K562 (cell line): ENCODE measurements around the gene TMIGD1. TPM values are rescaled to one million over a fixed set of nuclear protein-coding genes. Genes with fewer than 3 reads are reported as not detected.

ENCODE experiments used
- ATAC-seq: fragments of 200-7000 bp; cut with Tn5 transposase; 3 replicates; pipeline ENCODE4 v1.9.1; 2020; ENCODE audit warnings: moderate library complexity
- BruUV-seq: library from RNA; stranded (reverse); fragments of 400-500 nt; replicated peaks from 2 replicates; lab custom pipeline; 2021; lab: Mats Ljungman, UMichigan
- CTCF ChIA-PET: fragments of 300-600 bp; formaldehyde crosslinking; extraction: SDS; loops from one replicate; lab custom pipeline; 2021; ENCODE audit warnings: low intra/inter-chr PET ratio; lab: Yijun Ruan, JAX
- POLR2A ChIA-PET: fragments of 300-600, 350-650 bp; sonication (Branson Sonifier 250); formaldehyde crosslinking; extraction: SDS; loops from one replicate; lab custom pipeline; 2021; ENCODE audit warnings: antibody characterized with exemption, inconsistent platforms; lab: Yijun Ruan, JAX
- DNase-seq, 4 experiments: peaks; one replicate each; pipeline versions ENCODE4 v3.0.0 to v3.0.0-alpha.2; 2011 to 2018; ENCODE audit warnings: low spot score in 3 of 4, mixed read lengths in 3 of 4; ENCODE audit errors: extremely low read depth in 1 of 4
- FAIRE-seq: peaks from 2 replicates; lab custom pipeline; 2011; peaks lifted over from hg19 to GRCh38; lab: Jason Lieb, UNC
- H2AFZ ChIP-seq: 2 replicates; pipeline ENCODE4 v1.6.0; 2011; ENCODE audit warnings: low read depth, low read length, control low read depth, inconsistent platforms
- H3K27ac ChIP-seq: fragments of 200-600 bp; 3 replicates; pipeline ENCODE4 v1.8.0; 2011; ENCODE audit warnings: low read depth, mild to moderate bottlenecking, control low read depth, inconsistent platforms, low read length, moderate library complexity, mixed read lengths; ENCODE audit errors: extremely low read depth
- H3K27me3 ChIP-seq, 2 experiments: fragments of 300-600 bp in 1 of 2; 2 replicates in 1 of 2; 3 replicates in 1 of 2; pipeline versions ENCODE4 v1.6.0 to v1.8.0; 2011; ENCODE audit warnings: inconsistent platforms in 2 of 2, low read length in 2 of 2, mild to moderate bottlenecking in 1 of 2, mixed read lengths in 1 of 2, moderate library complexity in 1 of 2; ENCODE audit not compliant: control insufficient read depth in 2 of 2, insufficient read depth in 2 of 2
- H3K36me3 ChIP-seq: fragments of 300-600 bp; 3 replicates; pipeline ENCODE4 v1.8.0; 2011; ENCODE audit warnings: mild to moderate bottlenecking, low read length, inconsistent platforms; ENCODE audit not compliant: control insufficient read depth, insufficient read depth
- H3K4me1 ChIP-seq, 2 experiments: fragments of 200-600 bp in 1 of 2; replicated peaks in 1 of 2; 2 replicates in 1 of 2; 3 replicates in 1 of 2; pipeline versions ENCODE4 v1.5.1 to v1.8.0; 2011; ENCODE audit warnings: inconsistent platforms in 2 of 2, low read length in 2 of 2, mild to moderate bottlenecking in 1 of 2, mixed read lengths in 1 of 2, moderate library complexity in 1 of 2; ENCODE audit not compliant: control insufficient read depth in 2 of 2, insufficient read depth in 2 of 2
- H3K4me2 ChIP-seq: 2 replicates; pipeline ENCODE4 v1.6.1; 2011; ENCODE audit warnings: low read length, control low read depth, inconsistent platforms, mixed read lengths; ENCODE audit not compliant: insufficient read depth
- H3K4me3 ChIP-seq: fragments of 200-600 bp; sonication (generic), shearing (Covaris generic); 2 replicates; pipeline ENCODE4 v1.5.1; 2016; ENCODE audit warnings: control low read depth, inconsistent platforms
- H3K79me2 ChIP-seq: fragments of 200-600 bp; 3 replicates; pipeline ENCODE4 v1.8.0; 2011; ENCODE audit warnings: low read length, inconsistent platforms; ENCODE audit not compliant: control insufficient read depth, insufficient read depth
- H3K9ac ChIP-seq, 2 experiments: 2 replicates each; pipeline versions ENCODE4 v1.6.0 to v1.6.1; 2011; ENCODE audit warnings: low read depth in 2 of 2, low read length in 2 of 2, control low read depth in 1 of 2, inconsistent platforms in 1 of 2, mild to moderate bottlenecking in 1 of 2, mixed read lengths in 1 of 2; ENCODE audit not compliant: insufficient read depth in 1 of 2
- H3K9me1 ChIP-seq: one replicate; pipeline ENCODE4 v1.6.0; 2011; ENCODE audit warnings: inconsistent platforms, mild to moderate bottlenecking, low read length, moderate library complexity; ENCODE audit not compliant: control insufficient read depth, insufficient read depth
- H3K9me3 ChIP-seq: replicated peaks from 2 replicates; pipeline ENCODE4 v1.5.1; 2011; ENCODE audit warnings: low read depth, low read length, inconsistent platforms; ENCODE audit not compliant: control insufficient read depth, insufficient read depth
- H4K20me1 ChIP-seq: replicated peaks from 2 replicates; pipeline ENCODE4 v1.6.1; 2011; ENCODE audit warnings: low read length, inconsistent platforms, mixed read lengths; ENCODE audit not compliant: control insufficient read depth, insufficient read depth
- SNIP1 ChIP-seq: fragments of 450-650 bp; IDR thresholded peaks from 2 replicates; pipeline ENCODE4 v1.7.1; 2017; ENCODE audit warnings: low read depth, mild to moderate bottlenecking
- SRF ChIP-seq, 2 experiments: fragments of 250-450, 450-650 bp in 1 of 2; sonication (Bioruptor Pico) in 1 of 2; sonication (generic) in 1 of 2; formaldehyde crosslinking; IDR thresholded peaks; 2 replicates each; pipeline versions ENCODE4 v1.5.0 to v1.5.1; 2020 to 2022; ENCODE audit warnings: mild to moderate bottlenecking in 1 of 2, missing genetic modification reagents in 1 of 2
- TCF3 ChIP-seq: sonication (generic); formaldehyde crosslinking; IDR thresholded peaks from 2 replicates; pipeline ENCODE4 v1.4.0; 2020; ENCODE audit warnings: mild to moderate bottlenecking, missing genetic modification reagents
- TRIM25 ChIP-seq: fragments of 450-650 bp; IDR thresholded peaks from 2 replicates; pipeline ENCODE4 v1.7.0; 2016; ENCODE audit warnings: borderline replicate concordance
- WGBS: fragments of 100-300 bp; shearing (Covaris generic); methylation state at CpG from one replicate; pipeline ENCODE4 v1.1.6; 2016; ENCODE audit warnings: low coverage, mixed read lengths; ENCODE audit not compliant: insufficient coverage; ENCODE audit errors: missing lambda C conversion rate; 5-methylcytosine and 5-hydroxymethylcytosine counted together
- in situ Hi-C: fragments of 300-500 bp; cut with MboI; formaldehyde crosslinking; loops from 4 replicates; pipeline ENCODE4 v1.15.0; 2018; ENCODE audit warnings: inconsistent platforms, mixed read lengths
- intact Hi-C: fragments of 100-400 bp; cut with micrococcal nuclease; formaldehyde crosslinking; loops from 2 replicates; pipeline ENCODE4 v1.14.2; 2022
- polyA plus RNA-seq, 8 experiments: library from polyadenylated mRNA; depleted of rRNA in 4 of 8; stranded (reverse) in 5 of 8; unstranded in 3 of 8; fragments of >200 nt; fragmentation: Nextera tagmentation in 2 of 8; fragmentation: Illumina TruSeq in 1 of 8; extraction: Ambion mirVana in 2 of 8; extraction: Trizol in 1 of 8; gene quantifications; 2 replicates each; pipeline versions ENCODE4 v1.2.1 to v1.2.3, GENCODE V29; 2011 to 2014; ENCODE audit warnings: inconsistent platforms in 1 of 8, missing spikeins in 1 of 8
- total RNA-seq, 7 experiments: library from RNA; depleted of rRNA in 6 of 7; stranded (reverse); fragments of >200 nt in 6 of 7; fragmentation: Illumina TruSeq in 2 of 7; extraction: Trizol in 2 of 7; gene quantifications; 2 replicates each; pipeline versions ENCODE4 v1.2.1 to v1.2.3, GENCODE V29; 2011 to 2021; ENCODE audit warnings: low replicate concordance in 1 of 7
- TF ChIP-seq, protein P1 (sequence below), 2 experiments: fragments of 450-650 bp in 1 of 2; IDR thresholded peaks; 2 replicates each; pipeline ENCODE4 v1.6.1; 2011 to 2017; ENCODE audit warnings: low read depth in 2 of 2, antibody characterized with exemption in 1 of 2, borderline replicate concordance in 1 of 2, low read length in 1 of 2, mild to moderate bottlenecking in 1 of 2, mixed read lengths in 1 of 2; ENCODE audit not compliant: control insufficient read depth in 1 of 2
- TF ChIP-seq, protein P2 (sequence below): fragments of 450-650 bp; IDR thresholded peaks from 2 replicates; pipeline ENCODE4 v1.6.1; 2018; ENCODE audit warnings: mild to moderate bottlenecking, low read depth; ENCODE audit not compliant: partially characterized antibody
- TF ChIP-seq, protein P3 (sequence below): fragments of 450-650 bp; IDR thresholded peaks from 2 replicates; pipeline ENCODE4 v1.6.1; 2017; ENCODE audit warnings: antibody characterized with exemption, mild to moderate bottlenecking

Gene TMIGD1
- total and polyA plus RNA-seq, 9 of the 15 experiments (the other 6 are each of a cell fraction or from before 2014, with no cell fraction given): not detected

DNA sequence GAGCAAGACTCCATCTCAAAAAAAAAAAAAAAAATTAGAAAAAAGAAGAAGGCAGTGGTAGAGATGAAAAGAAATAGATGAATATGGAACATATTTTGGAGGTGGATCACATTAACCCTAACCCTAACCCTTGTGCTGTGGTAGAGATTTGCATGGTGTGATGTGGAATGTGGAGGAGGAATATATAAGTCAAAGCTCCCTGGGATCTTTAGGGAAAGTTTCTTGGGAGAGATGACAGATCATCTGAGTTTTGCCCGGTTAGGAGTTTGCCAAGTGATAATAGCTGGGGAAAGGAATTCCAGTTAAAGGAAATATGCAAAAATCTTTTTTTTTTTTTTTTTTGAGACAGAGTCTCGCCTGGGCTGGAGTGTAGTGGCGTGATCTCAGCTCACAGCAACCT lies 29.1 kb downstream of the TMIGD1 start:
- no peak overlapping the region for H3K4me2 ChIP-seq
- DNase-seq (no peak), FAIRE-seq (no peak), ATAC-seq (no peak)
- no peak overlapping the region for H3K9ac ChIP-seq
- BruUV-seq: no TSS peak
- ChIA-PET CTCF (no interaction called here), POLR2A (interaction anchor here (0.7 kb wide), 1 partner anchor 424 kb away, joined by 3 read pairs; no protein-coding TSS in a partner anchor)
- no peaks in the 10 kb centered on the region for H3K79me2 ChIP-seq
- no peak overlapping the region for H2AFZ ChIP-seq
- WGBS: 29% methylated on average over 1 of the region's 3 CpGs
- no peak overlapping the region for H3K27ac ChIP-seq
- no peaks in the 10 kb centered on the region for H3K4me1 ChIP-seq
- H3K36me3 ChIP-seq: no peaks in the 10 kb centered on the region
- no peak overlapping the region for H3K4me3 ChIP-seq
- no peaks in the 10 kb centered on the region for H3K9me3 ChIP-seq
- no peaks in the 10 kb centered on the region for H3K9me1 ChIP-seq
- in situ Hi-C loops (no loop called here), intact Hi-C loops (no loop called here)
- no peaks in the 10 kb centered on the region for H3K27me3 ChIP-seq
- H4K20me1 ChIP-seq: no peaks in the 10 kb centered on the region
- TF ChIP-seq, protein P1, sequence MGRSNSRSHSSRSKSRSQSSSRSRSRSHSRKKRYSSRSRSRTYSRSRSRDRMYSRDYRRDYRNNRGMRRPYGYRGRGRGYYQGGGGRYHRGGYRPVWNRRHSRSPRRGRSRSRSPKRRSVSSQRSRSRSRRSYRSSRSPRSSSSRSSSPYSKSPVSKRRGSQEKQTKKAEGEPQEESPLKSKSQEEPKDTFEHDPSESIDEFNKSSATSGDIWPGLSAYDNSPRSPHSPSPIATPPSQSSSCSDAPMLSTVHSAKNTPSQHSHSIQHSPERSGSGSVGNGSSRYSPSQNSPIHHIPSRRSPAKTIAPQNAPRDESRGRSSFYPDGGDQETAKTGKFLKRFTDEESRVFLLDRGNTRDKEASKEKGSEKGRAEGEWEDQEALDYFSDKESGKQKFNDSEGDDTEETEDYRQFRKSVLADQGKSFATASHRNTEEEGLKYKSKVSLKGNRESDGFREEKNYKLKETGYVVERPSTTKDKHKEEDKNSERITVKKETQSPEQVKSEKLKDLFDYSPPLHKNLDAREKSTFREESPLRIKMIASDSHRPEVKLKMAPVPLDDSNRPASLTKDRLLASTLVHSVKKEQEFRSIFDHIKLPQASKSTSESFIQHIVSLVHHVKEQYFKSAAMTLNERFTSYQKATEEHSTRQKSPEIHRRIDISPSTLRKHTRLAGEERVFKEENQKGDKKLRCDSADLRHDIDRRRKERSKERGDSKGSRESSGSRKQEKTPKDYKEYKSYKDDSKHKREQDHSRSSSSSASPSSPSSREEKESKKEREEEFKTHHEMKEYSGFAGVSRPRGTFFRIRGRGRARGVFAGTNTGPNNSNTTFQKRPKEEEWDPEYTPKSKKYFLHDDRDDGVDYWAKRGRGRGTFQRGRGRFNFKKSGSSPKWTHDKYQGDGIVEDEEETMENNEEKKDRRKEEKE (IDR thresholded peaks at IDR 0.05; ENCODE audit: borderline replicate concordance in 1 of 2, control insufficient read depth in 1 of 2, low read depth in 2 of 2, low read length in 1 of 2): no peak
- TF ChIP-seq, protein P2, sequence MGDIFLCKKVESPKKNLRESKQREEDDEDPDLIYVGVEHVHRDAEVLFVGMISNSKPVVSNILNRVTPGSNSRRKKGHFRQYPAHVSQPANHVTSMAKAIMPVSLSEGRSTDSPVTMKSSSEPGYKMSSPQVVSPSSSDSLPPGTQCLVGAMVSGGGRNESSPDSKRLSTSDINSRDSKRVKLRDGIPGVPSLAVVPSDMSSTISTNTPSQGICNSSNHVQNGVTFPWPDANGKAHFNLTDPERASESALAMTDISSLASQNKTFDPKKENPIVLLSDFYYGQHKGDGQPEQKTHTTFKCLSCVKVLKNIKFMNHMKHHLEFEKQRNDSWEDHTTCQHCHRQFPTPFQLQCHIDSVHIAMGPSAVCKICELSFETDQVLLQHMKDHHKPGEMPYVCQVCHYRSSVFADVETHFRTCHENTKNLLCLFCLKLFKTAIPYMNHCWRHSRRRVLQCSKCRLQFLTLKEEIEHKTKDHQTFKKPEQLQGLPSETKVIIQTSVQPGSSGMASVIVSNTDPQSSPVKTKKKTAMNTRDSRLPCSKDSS: no peak
- TF ChIP-seq SNIP1 (no peak), TRIM25 (no peak), SRF (CRISPR knock-in tag; IDR thresholded peaks at IDR 0.05) (no peak), TCF3 (no peak)
- TF ChIP-seq, protein P3, sequence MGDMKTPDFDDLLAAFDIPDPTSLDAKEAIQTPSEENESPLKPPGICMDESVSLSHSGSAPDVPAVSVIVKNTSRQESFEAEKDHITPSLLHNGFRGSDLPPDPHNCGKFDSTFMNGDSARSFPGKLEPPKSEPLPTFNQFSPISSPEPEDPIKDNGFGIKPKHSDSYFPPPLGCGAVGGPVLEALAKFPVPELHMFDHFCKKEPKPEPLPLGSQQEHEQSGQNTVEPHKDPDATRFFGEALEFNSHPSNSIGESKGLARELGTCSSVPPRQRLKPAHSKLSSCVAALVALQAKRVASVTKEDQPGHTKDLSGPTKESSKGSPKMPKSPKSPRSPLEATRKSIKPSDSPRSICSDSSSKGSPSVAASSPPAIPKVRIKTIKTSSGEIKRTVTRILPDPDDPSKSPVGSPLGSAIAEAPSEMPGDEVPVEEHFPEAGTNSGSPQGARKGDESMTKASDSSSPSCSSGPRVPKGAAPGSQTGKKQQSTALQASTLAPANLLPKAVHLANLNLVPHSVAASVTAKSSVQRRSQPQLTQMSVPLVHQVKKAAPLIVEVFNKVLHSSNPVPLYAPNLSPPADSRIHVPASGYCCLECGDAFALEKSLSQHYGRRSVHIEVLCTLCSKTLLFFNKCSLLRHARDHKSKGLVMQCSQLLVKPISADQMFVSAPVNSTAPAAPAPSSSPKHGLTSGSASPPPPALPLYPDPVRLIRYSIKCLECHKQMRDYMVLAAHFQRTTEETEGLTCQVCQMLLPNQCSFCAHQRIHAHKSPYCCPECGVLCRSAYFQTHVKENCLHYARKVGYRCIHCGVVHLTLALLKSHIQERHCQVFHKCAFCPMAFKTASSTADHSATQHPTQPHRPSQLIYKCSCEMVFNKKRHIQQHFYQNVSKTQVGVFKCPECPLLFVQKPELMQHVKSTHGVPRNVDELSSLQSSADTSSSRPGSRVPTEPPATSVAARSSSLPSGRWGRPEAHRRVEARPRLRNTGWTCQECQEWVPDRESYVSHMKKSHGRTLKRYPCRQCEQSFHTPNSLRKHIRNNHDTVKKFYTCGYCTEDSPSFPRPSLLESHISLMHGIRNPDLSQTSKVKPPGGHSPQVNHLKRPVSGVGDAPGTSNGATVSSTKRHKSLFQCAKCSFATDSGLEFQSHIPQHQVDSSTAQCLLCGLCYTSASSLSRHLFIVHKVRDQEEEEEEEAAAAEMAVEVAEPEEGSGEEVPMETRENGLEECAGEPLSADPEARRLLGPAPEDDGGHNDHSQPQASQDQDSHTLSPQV: no peak
